CD4-positive, alpha-beta T cell treated with Interleukin-15 for 4 hours (primary cell): ENCODE measurements around the gene GNG4.
"Not testable (repeated sequence)": the region's sequence is repeated elsewhere in the genome, so short reads cannot be mapped to it uniquely, and the experiment has no call there.

Source experiments
- DNase-seq: peaks from one replicate; pipeline ENCODE4 v3.0.0-alpha.2; 2020; ENCODE audit warnings: low spot score

The GNG4 gene

DNA sequence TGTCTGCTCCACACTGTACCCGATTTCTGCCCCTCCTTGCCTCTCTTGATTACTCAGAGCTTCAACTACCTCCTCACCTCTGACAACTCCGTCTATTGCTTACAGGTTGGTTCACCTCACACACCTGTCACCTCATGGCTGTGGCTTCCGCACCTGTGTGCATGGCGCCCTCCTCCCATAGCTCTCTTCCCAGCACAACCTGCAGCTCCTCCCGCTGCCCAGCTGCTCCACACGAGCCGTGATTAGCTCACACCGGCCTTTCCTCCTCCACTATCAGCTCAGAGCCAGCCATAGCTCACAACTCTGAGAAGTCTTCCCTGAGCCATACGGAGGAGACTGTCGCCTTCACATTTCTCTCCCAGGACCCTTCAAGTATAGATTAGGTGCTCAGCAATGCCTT, 67.5 kb downstream of the GNG4 start:
- DNase-seq, result no peak

DNA sequence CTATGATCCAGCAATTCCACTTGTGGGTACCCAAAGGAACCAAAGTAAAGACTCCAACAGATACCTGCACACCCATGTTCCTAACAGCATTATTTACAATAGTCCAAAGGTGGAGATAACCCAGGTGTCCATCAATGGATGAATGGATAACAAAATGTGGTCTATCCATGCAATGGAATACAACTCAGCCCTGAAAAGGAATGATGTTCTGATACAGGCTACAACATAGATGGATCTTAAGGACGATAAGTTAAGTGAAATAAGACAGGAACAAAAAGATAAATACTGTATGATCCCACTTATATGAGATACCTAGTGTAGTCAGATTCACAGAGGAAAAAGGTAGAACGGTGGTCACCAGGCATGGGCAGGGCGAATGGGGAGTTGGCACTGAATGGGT, 69.7 kb downstream of the GNG4 start:
- DNase-seq, result no peak

DNA sequence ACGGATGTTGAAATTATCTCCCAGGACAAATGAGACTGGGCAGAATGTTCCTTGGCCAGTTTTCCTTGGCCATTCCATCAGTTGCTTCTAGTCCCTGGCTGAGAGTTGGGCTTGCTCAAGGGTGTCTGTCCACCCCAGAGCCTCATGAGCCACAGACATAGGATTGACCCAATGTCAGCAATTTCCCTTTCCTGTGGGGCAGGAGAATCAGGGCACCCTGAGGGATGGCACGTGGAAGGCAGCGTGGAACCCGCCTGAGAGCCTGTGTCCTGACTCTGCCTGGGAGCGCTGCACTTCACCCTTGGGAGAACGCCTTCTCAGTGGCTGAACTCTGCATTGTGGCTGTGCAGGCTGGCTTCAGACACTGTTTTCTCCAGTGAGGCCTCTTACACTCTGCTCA, 74.0 kb downstream of the GNG4 start:
- no peak for DNase-seq

DNA sequence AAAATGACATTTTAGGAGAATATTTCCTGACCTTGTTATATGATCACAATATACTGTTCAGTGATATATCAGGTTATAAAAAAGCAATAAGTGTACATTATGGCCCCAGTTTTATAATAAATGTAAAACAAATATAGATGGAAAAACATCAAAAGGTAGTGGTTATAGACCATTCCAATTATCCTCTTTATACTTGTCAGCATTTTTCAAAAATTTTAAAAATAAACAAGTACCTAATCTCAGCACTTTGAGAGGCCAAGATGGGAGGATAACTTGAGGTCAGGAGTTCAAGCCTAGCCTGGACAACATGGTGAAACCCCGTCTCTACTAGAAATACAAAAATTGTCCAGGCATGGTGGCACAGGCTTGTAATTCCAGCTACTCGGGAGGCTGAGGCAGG, 75.7 kb downstream of the GNG4 start:
- no peak for DNase-seq

DNA sequence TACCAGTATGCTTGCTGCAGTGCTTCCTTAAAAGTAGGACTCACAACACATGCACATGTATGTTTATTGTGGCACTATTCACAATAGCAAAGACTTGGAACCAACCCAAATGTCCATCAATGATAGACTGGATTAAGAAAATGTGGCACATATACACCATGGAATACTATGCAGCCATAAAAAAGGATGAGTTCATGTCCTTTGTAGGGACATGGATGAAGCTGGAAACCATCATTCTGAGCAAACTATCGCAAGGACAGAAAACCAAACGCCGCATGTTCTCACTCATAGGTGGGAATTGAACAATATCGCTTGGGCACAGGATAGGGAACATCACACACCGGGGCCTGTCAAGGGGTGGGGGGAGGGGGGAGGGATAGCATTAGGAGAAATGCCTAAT, 76.6 kb downstream of the GNG4 start:
- DNase-seq, result not testable (repeated sequence)

DNA sequence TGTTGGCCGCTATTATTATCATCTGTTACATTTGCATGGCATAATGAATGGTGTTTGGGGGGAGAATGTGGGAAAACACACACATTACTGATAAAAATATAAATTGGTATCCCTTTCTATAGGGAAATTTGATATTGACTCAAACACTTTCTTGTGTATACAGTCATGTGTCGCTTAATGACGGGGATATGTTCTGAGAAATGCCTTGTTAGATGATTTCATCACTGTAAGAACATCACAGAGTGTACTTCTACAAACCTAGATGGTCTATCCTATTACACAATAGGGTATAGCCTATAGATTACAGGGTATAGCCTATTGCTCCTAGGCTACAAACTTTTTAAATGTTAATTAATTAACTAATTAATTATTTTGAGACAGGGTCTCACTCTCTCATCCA, 78.1 kb downstream of the GNG4 start:
- DNase-seq, result no peak

DNA sequence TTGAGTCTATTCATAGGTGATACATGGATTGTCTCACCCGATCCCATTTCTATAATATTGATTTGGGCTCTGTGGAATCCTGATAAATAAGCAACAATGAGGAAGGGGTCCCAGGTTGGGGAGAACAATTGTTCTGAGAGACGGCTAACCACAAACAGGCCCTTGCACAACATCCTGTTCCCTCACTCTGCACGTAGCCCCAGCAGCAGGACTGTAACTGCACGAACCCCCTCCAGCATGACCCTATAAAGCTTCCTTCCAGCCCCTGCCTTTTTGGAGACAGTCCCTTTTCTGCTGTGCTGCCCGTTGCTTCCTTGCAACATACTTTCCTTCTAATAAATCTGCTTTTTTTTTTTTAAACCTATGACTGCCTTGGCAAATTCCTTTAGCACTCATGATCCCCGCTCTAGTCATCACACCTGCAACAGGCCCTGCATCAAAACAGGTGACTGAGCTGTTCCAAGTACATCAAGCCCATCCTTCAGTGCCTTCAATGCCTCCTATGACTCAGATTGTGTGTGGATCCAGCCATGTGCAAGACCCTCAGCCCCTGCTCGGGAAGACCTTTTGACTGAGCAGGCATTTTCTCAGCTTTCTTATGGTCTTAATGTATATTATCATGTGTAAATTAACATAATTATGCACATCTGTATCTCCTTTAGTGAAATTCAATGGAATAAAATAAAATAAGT, 81.6 kb downstream of the GNG4 start:
- DNase-seq, result no peak

DNA sequence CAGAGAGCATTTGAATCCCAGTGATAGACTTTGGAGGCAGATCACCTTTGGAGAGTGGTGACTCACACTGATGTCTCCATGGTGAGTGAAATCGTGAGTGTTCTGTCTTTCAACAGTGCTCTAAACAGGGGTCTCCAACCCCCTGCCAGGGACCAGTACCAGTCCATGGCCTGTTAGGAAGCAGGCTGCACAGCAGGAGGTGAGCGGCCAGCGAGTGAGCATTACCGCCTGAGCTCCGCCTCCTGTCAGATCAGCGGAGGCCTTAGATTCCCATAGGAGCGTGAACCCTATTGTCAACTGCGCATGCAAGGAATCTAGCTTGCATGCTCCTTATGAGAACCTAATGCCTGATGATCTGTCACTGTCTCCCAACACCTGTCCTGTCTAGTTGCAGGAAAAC, 83.5 kb downstream of the GNG4 start:
- DNase-seq, result no peak

DNA sequence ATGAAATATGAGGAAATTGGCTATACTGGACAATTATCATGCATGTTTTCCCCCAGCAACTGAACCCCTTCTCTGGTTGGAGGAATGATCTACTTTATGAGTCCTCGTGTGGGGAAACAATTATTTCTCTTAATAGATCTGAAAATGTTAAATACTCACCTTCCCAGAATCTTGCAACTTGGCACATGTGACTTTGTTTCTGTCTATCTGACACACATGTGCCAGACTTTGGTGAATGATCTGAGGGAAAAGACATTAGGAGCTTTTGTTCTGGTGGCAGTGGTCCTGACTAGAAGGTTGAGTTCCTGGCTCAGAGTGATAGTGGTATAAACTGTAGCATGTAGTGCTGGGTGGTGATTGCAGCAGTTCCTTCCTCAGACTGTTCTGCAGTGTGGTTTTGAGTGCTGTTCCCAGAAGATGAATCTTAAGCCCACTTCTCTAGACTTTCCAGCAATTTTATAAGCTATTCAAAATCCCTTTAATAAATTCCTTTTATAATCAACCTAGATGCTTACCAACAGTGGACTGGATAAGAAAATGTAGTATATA, 86.0 kb downstream of the GNG4 start:
- no peak for DNase-seq

DNA sequence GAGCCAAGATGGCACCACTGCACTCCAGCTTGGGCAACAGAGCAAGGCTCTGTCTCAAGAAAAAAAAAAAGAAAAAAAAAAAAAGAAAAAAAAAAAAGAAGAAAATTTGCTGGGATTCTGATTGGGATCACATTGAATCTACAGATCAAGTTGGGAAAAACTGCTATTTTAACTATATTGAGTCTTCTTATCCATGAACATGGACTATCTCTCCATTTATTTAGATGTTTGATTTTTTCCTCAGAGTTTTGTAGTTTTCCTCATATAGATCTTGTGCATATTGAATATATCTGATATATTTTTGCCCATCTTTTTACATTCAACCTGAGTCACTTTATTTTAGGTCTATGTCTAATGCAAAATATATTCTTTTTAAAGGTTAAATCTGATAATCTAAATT, 87.0 kb downstream of the GNG4 start:
- DNase-seq, result no peak

DNA sequence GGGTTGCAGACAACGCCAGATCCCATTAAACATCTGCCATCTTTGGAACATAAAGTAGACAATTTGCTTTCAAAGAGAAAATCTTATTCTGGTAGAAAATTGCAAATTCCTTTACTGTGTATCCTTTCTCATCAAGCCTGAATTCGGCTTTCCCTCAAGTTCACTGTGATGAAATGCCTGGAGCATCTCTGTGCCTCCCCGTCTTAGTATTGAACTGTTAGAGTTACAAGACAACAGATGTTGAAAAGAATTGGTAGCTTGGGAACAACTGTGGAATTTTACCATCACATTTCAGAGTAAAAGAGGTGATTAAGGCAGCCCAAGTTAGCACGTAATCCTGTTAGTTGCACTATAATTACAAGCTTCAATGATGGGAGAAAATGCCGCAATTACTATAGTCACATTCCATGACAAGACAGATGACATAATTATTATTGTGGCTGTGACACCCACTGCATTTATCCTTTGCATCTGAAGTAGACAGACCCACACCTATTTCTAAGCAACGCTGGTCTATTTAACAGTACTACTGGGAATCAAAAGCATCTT, 90.9 kb downstream of the GNG4 start:
- DNase-seq, result no peak

DNA sequence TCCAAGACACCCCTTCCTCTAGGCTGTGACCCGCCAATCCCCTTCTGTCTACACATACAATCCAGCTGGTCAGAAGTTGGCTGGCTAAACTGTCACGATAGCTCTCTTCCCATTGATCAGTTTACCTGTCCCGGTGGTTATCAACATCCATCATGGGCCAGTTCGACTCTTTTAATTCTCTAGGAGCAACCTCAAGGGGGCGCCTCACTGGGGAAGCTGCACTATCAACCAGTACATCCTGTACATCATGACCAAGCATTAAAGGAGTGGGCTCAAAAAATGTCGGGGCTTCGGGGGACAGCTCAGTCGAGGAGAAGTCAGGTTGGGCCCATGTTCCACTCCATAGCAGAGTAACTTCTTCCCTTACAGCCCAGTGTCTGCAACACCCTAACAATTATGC, 92.1 kb downstream of the GNG4 start:
- DNase-seq, result no peak

DNA sequence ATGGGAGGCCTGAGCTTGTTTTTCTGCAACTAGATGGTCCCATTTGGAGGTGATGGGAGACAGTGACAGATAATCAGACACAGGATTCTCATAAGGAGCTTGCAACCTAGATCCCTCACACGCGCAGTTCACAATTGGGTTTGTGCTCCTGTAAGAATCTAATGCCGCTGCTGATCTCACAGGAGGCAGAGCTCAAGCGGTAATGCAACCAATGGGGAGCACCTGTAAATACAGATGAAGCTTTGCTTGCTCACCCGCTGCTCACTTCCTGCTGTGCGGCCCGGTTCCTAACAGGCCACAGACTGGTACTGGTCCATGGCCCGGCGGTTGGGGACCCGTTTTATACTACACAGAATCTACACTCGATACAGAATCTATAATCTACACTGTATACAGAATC, 92.8 kb downstream of the GNG4 start:
- DNase-seq, result no peak

DNA sequence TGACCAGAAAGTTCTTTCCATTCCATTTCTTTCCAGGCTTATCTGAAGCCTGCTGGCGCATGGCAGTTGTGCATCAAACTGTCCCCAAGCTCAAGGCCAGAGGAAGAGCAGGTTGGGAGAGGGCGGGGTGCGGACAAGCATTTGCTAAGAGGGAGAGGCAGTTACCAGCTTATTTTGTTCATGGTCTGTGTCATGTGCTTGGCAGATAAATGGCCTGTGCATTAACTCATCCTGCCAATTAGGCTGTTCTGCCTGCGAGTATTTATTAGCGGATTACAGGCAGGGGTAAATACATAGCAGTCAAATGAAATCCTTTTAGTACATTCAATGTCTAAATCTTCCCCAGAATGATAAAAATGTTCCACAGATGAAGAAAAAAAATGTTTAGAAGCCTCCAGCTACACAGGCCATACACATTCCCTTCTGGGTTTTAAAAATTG, 96.5 kb downstream of the GNG4 start:
- DNase-seq, result no peak

DNA sequence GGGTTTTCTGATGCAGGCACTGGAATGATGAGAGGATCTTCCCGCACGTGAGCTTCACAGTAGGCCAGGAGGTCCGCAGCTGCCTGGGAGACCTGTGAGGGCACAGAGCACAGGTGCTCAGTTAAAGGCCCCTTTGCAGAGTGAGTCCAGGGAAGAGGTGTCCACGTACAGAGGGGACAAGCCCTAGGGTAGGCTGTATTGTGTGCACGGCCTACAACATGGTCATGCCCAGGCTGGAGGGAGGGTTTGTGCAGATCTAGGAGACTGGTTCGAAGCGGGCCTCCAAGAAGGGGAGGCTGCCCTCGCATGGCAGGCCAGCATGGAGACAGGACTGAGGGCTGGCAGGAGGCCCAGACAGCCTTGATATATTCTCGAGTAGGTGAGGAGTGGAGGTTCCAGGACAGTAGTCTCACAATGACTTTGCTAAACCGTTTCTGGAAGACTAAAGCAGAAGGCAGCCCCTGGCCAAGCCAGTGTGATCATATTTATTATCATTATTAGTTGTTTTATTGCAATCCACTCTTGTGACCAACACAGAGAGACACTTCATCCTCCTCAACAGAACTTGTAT, 97.4 kb downstream of the GNG4 start:
- no peak for DNase-seq

DNA sequence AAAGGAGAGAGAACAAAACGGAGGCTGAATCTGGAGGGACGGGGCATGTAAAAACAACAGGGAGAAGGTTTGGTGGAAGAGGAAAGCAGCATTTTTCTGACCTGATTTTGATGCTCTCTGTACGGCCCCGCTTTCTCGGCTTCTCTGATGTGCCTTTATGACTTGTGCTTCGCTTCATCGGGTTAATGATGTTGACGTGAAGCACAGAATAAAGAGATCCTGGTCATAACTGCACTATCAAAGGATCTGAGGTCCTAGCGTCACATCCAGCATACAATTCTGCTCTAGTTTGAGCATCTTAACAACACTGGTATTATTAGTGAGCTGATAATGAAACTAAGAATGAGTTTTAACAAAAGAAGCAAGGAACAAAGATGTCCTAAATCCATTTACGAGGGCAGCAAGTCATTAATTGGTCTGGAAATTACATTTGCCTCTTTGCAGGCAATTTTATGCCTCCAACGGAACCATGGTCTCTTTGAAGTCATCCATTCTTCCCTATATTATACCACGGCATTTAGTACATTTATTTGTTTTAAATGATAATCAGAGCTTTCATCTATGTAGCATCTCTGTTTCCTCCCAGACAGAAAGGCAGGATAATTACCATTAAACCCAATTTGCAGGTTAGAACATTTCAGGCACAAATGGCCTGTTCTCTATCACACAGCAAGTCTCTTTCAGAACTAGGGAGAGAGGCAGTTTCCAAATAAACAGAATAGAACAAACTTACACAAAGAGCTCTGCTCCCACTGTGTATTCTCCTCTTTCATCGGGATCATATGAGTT, 100.0 kb downstream of the GNG4 start:
- DNase-seq, result no peak

DNA sequence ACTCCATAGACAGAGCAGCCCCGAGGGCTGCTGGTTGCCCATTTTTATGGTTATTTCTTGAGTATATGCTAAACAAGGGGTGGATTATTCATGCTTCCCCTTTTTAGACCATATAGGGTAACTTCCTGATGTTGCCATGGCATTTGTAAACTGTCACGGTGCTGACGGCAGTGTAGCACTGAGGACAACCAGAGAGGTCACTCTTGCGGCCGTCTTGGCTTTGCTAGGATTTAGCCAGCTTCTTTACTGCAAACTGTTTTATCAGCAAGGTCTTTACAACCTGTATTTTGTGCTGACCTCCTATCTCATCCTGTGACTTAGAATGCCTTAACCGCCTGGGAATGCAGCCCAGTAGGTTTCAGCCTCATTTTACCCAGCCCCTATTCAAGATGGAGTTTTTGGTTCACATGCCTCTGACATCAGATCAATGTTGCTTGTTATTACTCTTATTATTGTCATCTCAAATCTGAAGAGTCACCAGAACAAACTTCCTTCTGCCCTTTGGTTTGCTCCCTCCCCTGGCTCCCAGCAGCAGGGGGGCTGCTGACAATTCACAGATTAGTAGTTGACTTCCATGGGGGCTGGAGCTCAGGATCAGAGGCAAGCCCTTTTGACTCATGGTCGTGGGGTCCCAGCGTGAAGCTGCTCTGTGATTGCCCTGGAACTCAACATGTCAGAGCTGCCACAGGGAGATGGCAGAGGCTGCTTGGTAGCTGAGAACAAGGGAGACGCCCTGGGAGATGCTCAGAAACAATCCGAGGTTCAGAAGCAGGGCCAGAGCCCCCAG, 103.0 kb downstream of the GNG4 start:
- not testable (repeated sequence) for DNase-seq

DNA sequence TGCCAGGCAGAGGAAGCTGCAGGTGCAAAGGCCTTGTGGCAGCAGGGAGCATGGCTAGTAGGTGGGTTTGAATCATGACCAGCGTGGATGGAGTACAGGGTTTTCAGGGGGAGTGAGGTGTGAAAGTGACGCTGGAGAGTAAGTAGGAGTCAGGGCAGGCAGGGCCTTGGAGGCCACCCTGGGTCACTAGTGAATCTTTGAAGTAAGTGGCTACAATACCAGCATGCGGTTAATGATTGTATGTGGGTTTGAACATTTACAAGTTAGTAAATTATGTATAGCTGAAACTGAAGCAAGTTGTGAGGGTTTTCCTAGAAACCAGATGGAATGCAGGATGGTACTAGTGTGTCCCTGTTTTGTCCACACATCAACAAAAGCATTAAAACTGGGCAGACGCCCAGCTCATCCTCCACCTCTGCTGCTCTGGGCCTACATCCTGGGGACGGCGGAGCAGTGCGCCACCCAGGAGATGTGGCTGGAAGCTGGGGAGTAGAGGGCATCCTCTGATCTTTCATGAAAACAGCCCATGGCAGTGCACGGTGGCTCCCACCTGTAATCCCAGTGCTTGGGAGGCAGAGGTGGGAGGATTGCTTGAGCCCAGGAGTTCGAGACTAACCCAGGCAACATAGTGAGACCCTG, 104.2 kb downstream of the GNG4 start:
- DNase-seq, result no peak

DNA sequence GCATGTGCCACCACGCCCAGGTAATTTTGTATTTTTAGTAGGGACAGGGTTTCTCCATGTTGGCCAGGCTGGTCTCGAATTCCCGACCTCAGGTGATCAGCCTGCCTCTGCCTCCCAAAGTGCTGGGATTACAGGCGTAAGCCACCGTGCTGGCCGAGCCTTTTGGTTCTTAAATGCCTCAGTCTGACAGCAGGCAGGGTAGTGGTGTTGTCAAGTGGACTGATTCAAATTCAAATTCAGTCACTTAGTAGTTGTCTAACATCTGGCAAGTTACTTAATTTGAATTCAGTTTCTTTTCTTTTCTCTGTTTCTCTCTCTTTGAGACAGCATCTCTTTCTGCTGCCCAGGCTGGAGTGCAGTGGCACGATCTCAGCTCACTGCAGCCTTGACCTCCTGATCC, 106.7 kb downstream of the GNG4 start:
- not testable (repeated sequence) for DNase-seq

DNA sequence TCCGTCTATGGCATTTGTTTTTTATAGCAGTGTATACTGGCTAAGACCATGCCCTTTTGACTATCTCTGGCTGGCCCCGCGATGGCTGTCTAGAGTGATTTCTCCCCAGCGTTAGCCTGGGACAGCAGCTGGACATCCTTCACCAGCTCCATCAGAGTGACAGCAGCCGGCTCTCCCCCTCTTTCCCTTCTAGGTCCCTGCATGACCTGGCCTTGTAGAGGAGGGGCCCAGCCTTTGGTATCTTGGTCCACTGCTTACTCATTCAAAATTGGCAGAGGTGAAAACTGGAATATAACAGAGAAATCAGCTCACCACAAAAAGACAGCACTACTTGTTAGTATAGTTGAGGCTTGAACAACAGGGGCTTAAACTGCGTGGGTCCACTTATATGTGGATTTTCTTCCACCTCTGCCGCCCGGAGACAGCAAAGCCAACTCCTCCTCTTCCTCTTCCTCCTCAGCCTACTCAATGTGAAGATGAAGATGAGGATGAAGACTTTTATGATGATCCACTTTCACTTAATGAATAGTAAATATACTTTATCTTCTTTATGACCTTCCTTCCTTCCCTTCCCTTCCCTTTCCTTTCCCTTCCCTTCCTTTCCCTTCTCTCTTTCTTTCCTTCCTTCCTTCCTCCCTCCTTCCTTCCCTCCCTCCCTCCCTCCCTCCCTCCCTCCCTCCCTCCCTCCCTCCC, 116.0 kb downstream of the GNG4 start:
- no peak for DNase-seq

DNA sequence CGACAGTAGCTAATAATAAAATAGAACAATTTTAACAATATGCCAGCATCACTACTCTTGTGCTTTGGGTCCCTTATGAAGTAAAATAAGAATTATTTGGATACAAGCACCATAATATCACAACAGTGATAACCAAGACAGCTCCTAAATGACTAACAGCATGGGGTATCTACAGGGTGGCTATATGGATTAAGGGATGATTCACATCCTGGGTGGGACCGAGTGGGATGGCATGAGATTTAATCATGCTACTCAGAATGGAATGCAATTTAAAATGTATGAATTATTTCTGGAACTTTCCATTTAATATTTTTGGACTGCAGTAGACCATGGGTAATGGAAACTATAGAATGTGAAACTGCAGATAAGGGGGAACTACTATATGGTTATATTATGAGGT, 117.2 kb downstream of the GNG4 start:
- no peak for DNase-seq
